Trophoblast cell (in vitro differentiated cells and primary cell): ENCODE results near the gene INHBC.
A peak's percentile ranks its signal among the peaks of the same experiment; 100 is the strongest.

Experiments used
- DNase-seq, 2 donors: peaks; one replicate each; pipeline ENCODE4 v3.0.0-alpha.2; 2016
- H2AFZ ChIP-seq: 2 replicates; pipeline ENCODE4 v1.6.1; 2013; ENCODE audit warnings: low read length, moderate library complexity, mild to moderate bottlenecking; ENCODE audit not compliant: insufficient read depth, poor library complexity
- H2AK5ac ChIP-seq: 2 replicates; pipeline ENCODE4 v1.6.1; 2013; ENCODE audit warnings: mild to moderate bottlenecking, low read length
- H2BK120ac ChIP-seq: 2 replicates; pipeline ENCODE4 v1.6.1; 2013; ENCODE audit warnings: low read length, mild to moderate bottlenecking, moderate library complexity; ENCODE audit not compliant: insufficient read depth, poor library complexity
- H2BK12ac ChIP-seq: 2 replicates; pipeline ENCODE4 v1.6.1; 2013; ENCODE audit warnings: mild to moderate bottlenecking, low read length, moderate library complexity
- H2BK5ac ChIP-seq: 2 replicates; pipeline ENCODE4 v1.6.1; 2013; ENCODE audit warnings: low read length, low read depth, moderate library complexity, mild to moderate bottlenecking; ENCODE audit not compliant: poor library complexity
- H3K14ac ChIP-seq: 2 replicates; pipeline ENCODE4 v1.6.1; 2013; ENCODE audit warnings: mild to moderate bottlenecking, low read length
- H3K18ac ChIP-seq: 2 replicates; pipeline ENCODE4 v1.6.1; 2013; ENCODE audit warnings: mild to moderate bottlenecking, low read length
- H3K23ac ChIP-seq: 2 replicates; pipeline ENCODE4 v1.6.1; 2013; ENCODE audit warnings: low read length
- H3K27ac ChIP-seq: 2 replicates; pipeline ENCODE4 v1.5.1; 2013; ENCODE audit warnings: low read depth, mild to moderate bottlenecking, inconsistent platforms, low read length, moderate library complexity
- H3K27me3 ChIP-seq: 2 replicates; pipeline ENCODE4 v1.6.1; 2013; ENCODE audit warnings: inconsistent platforms, mild to moderate bottlenecking, low read length, moderate library complexity; ENCODE audit not compliant: insufficient read depth
- H3K36me3 ChIP-seq, 2 experiments: 1 replicate in 1 of 2; 2 replicates in 1 of 2; pipeline ENCODE4 v1.6.1; 2013; ENCODE audit warnings: low read length in 2 of 2, mild to moderate bottlenecking in 2 of 2, moderate library complexity in 1 of 2; ENCODE audit not compliant: insufficient read depth in 2 of 2, control insufficient read depth in 1 of 2
- H3K4ac ChIP-seq: 2 replicates; pipeline ENCODE4 v1.6.1; 2013; ENCODE audit warnings: low read depth, mild to moderate bottlenecking, low read length, moderate library complexity
- H3K4me1 ChIP-seq, 2 experiments: 1 replicate in 1 of 2; 2 replicates in 1 of 2; pipeline ENCODE4 v1.6.1; 2013; ENCODE audit warnings: low read length in 2 of 2, mild to moderate bottlenecking in 2 of 2, moderate library complexity in 1 of 2; ENCODE audit not compliant: insufficient read depth in 2 of 2, control insufficient read depth in 1 of 2
- H3K4me2 ChIP-seq: 2 replicates; pipeline ENCODE4 v1.6.1; 2013; ENCODE audit warnings: inconsistent platforms, mild to moderate bottlenecking, low read length, moderate library complexity
- H3K4me3 ChIP-seq: 2 replicates; pipeline ENCODE4 v1.5.1; 2013; ENCODE audit warnings: mild to moderate bottlenecking, low read depth, low read length, inconsistent platforms
- H3K79me1 ChIP-seq: one replicate; pipeline ENCODE4 v1.6.1; 2013; ENCODE audit warnings: low read length
- H3K79me2 ChIP-seq: 2 replicates; pipeline ENCODE4 v1.6.1; 2013; ENCODE audit warnings: low read length, mild to moderate bottlenecking; ENCODE audit not compliant: control insufficient read depth, insufficient read depth, poor library complexity
- H3K9ac ChIP-seq: 2 replicates; pipeline ENCODE4 v1.6.1; 2013; ENCODE audit warnings: mild to moderate bottlenecking, low read length
- H3K9me3 ChIP-seq: 2 replicates; pipeline ENCODE4 v1.6.1; 2013; ENCODE audit warnings: low read depth, mild to moderate bottlenecking, control low read depth, inconsistent platforms, low read length; ENCODE audit not compliant: insufficient read depth
- H4K12ac ChIP-seq: 2 replicates; pipeline ENCODE4 v1.6.1; 2013; ENCODE audit warnings: low read depth, mild to moderate bottlenecking, low read length, moderate library complexity
- H4K8ac ChIP-seq: 2 replicates; pipeline ENCODE4 v1.6.1; 2013; ENCODE audit warnings: low read depth, mild to moderate bottlenecking, low read length, moderate library complexity
- H4K91ac ChIP-seq: one replicate; pipeline ENCODE4 v1.6.1; 2013; ENCODE audit warnings: low read depth, mild to moderate bottlenecking, low read length, moderate library complexity
- WGBS: extraction: QIAGEN DNeasy Blood & Tissue Kit; methylation state at CpG from one replicate; pipeline ENCODE4 v1.1.7; 2013; ENCODE audit warnings: missing lambda C conversion rate; ENCODE audit not compliant: insufficient read length, insufficient coverage; ENCODE audit errors: extremely low coverage; 5-methylcytosine and 5-hydroxymethylcytosine counted together

Gene INHBC

GRCh38 chr12:57389033-57389432 lies 45.6 kb upstream of the INHBC start:
- Histone ChIP-seq H3K18ac (no peak overlapping the region), H3K14ac (no peak overlapping the region), H3K4me1 (no peaks in the 10 kb centered on the region), H3K79me2 (no peaks in the 10 kb centered on the region), H3K4me3 (no peak overlapping the region), H3K23ac (no peak overlapping the region), H3K27ac (no peak overlapping the region), H2AFZ (no peak overlapping the region), H3K4me2 (no peak overlapping the region), H3K36me3 (peaks cover 3 to 4% of the 10 kb centered on the region in 2 experiments), H3K79me1 (no peaks in the 10 kb centered on the region), H4K12ac (no peak overlapping the region), H3K9me3 (no peaks in the 10 kb centered on the region), H2BK120ac (no peak overlapping the region), H2AK5ac (no peak overlapping the region), H4K8ac (no peak overlapping the region), H3K27me3 (no peaks in the 10 kb centered on the region), H3K9ac (no peak overlapping the region), H2BK12ac (no peak overlapping the region), H2BK5ac (no peak overlapping the region), H3K4ac (no peak overlapping the region), H4K91ac (no peak overlapping the region)
- peak in 1 of 2 donors; percentile 1 for DNase-seq
- WGBS: no CpG with 5 or more reads among the region's 3 CpGs

- Histone ChIP-seq H3K79me2 (no peaks in the 10 kb centered on the region), H3K79me1 (no peaks in the 10 kb centered on the region), H2AK5ac (no peak overlapping the region), H3K4me2 (no peak overlapping the region), H3K27ac (no peak overlapping the region), H2BK5ac (no peak overlapping the region), H2AFZ (no peak overlapping the region), H3K27me3 (no peaks in the 10 kb centered on the region), H3K9ac (no peak overlapping the region), H3K9me3 (no peaks in the 10 kb centered on the region), H2BK120ac (no peak overlapping the region), H3K4me1 (no peaks in the 10 kb centered on the region), H3K4ac (no peak overlapping the region), H4K8ac (no peak overlapping the region), H3K23ac (no peak overlapping the region), H3K4me3 (no peak overlapping the region), H2BK12ac (no peak overlapping the region), H3K18ac (no peak overlapping the region), H4K91ac (no peak overlapping the region), H4K12ac (no peak overlapping the region), H3K14ac (no peak overlapping the region), H3K36me3 (peaks cover 5 to 8% of the 10 kb centered on the region in 2 experiments)
- no peak for DNase-seq
- no CpG with 5 or more reads among the region's 2 CpGs for WGBS
These were observed 44.4 kb upstream of the INHBC start for GRCh38 chr12:57390174-57390573.

DNA sequence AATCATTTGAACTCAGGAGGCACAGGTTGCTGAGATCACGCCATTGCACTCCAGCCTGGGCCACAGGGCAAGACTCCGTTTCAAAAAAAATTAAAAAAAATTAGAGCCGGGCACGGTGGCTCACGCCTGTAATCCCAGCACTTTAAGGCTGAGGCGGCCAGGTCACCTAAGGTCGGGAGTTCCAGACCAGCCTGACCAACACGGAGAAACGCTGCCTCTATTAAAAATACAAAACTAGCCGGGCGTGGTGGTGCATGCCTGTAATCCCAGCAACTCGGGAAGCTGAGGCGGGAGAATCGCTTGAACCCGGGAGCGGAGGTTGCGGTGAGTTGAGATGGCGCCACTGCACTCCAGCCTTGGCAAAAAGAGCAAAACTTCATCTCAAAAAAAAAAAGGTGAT lies 39.5 kb upstream of the INHBC start:
- H3K4me3 ChIP-seq: no peak overlapping the region
- DNase-seq: no peak
- WGBS: no CpG with 5 or more reads among the region's 18 CpGs
- no peak overlapping the region for H3K4me2 ChIP-seq
- no peaks in the 10 kb centered on the region for H3K9me3 ChIP-seq
- no peak overlapping the region for H3K27ac ChIP-seq
- H4K8ac ChIP-seq: no peak overlapping the region
- no peak overlapping the region for H4K91ac ChIP-seq
- no peaks in the 10 kb centered on the region for H3K27me3 ChIP-seq
- H3K4me1 ChIP-seq: no peaks in the 10 kb centered on the region
- no peak overlapping the region for H3K23ac ChIP-seq
- H3K79me1 ChIP-seq: no peaks in the 10 kb centered on the region
- no peak overlapping the region for H2BK5ac ChIP-seq
- no peak overlapping the region for H2BK12ac ChIP-seq
- H2AK5ac ChIP-seq: no peak overlapping the region
- H3K9ac ChIP-seq: no peak overlapping the region
- no peaks in the 10 kb centered on the region for H3K79me2 ChIP-seq
- no peak overlapping the region for H2BK120ac ChIP-seq
- no peak overlapping the region for H3K18ac ChIP-seq
- H3K36me3 ChIP-seq: peaks cover 5 to 9% of the 10 kb centered on the region in 2 experiments
- H4K12ac ChIP-seq: no peak overlapping the region
- no peak overlapping the region for H3K14ac ChIP-seq
- H2AFZ ChIP-seq: no peak overlapping the region
- no peak overlapping the region for H3K4ac ChIP-seq

- no peaks in the 10 kb centered on the region for H3K79me1 ChIP-seq
- no peaks in the 10 kb centered on the region for H3K9me3 ChIP-seq
- DNase-seq: no peak
- no peak overlapping the region for H2BK12ac ChIP-seq
- no peak overlapping the region for H2BK120ac ChIP-seq
- no peak overlapping the region for H4K91ac ChIP-seq
- no peak overlapping the region for H3K18ac ChIP-seq
- no peak overlapping the region for H3K23ac ChIP-seq
- H3K4me2 ChIP-seq: no peak overlapping the region
- H4K8ac ChIP-seq: no peak overlapping the region
- H4K12ac ChIP-seq: no peak overlapping the region
- H2BK5ac ChIP-seq: no peak overlapping the region
- no peaks in the 10 kb centered on the region for H3K79me2 ChIP-seq
- H3K27ac ChIP-seq: no peak overlapping the region
- no CpG with 5 or more reads among the region's 2 CpGs for WGBS
- no peak overlapping the region for H3K4ac ChIP-seq
- no peak overlapping the region for H3K9ac ChIP-seq
- H3K4me1 ChIP-seq: no peaks in the 10 kb centered on the region
- H2AK5ac ChIP-seq: no peak overlapping the region
- H3K36me3 ChIP-seq: peaks cover 5 to 7% of the 10 kb centered on the region in 2 experiments
- no peak overlapping the region for H3K14ac ChIP-seq
- no peak overlapping the region for H3K4me3 ChIP-seq
- H2AFZ ChIP-seq: no peak overlapping the region
- H3K27me3 ChIP-seq: no peaks in the 10 kb centered on the region
These were observed 37.1 kb upstream of the INHBC start for GRCh38 chr12:57397441-57397840.
